Measurements from ENCODE around the gene HES1.

- TF ChIP-seq POLR2A (IDR thresholded peaks at IDR 0.05) (no peak), POLR2AphosphoS5 (IDR thresholded peaks at IDR 0.05) (no peak)
Observed at GRCh38 chr3:194139814-194140391, 4.0 kb downstream of the HES1 start.

All from sigmoid colon (tissue), 4 donors.